ENCODE measurements around the gene KLHL11. TPM values are rescaled to one million over a fixed set of nuclear protein-coding genes. Genes with fewer than 3 reads are reported as not detected.
"Not testable (repeated sequence)": the region's sequence is repeated elsewhere in the genome, so short reads cannot be mapped to it uniquely, and the experiment has no call there.

Gene KLHL11
- total RNA-seq, 1 experiment from 2014 or later = 16.8 TPM

DNA sequence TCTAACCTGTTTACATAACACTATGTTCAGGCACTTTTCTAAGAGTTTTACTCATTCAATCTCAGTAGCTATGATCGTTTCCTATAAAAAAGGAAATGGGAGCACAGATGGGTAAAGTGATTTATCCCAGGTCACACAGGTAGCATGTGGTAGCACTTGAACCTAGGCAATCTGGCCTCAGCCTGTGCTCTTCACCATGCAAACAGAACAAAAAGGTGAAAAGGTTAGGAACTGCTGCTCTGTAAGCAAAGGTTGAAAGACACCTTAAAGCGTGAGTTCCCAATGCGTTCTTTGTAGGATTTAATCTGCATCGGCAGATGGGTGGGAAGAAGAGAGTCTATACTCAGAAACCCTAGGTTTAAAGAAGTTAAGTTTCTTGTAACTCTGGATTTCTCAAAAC lies 14.9 kb upstream of the KLHL11 start:
- Histone ChIP-seq H3K27me3 (ENCODE audit: insufficient read depth, low read length) (no peaks in the 10 kb centered on the region), H2BK20ac (ENCODE audit: low read depth, low read length, poor library complexity, severe bottlenecking) (no peak overlapping the region), H2BK12ac (ENCODE audit: insufficient read length, low read depth, low read length) (no peak overlapping the region), H4K91ac (ENCODE audit: insufficient read length, low read depth, low read length) (no peak overlapping the region), H2BK5ac (ENCODE audit: insufficient read length, low read length) (no peak overlapping the region), H2AK5ac (ENCODE audit: insufficient read length, low read length) (no peak overlapping the region), H3K79me1 (ENCODE audit: insufficient read depth, low read depth, low read length, poor library complexity, severe bottlenecking) (no peaks in the 10 kb centered on the region), H2BK15ac (ENCODE audit: low read depth, low read length) (no peak overlapping the region), H4K20me1 (ENCODE audit: control insufficient read depth, insufficient read depth, insufficient read length) (no peaks in the 10 kb centered on the region), H3K56ac (ENCODE audit: insufficient read length, low read depth, low read length) (no peak overlapping the region), H3K9ac (ENCODE audit: extremely low read depth, insufficient read length, low read length) (no peak overlapping the region), H2BK120ac (ENCODE audit: low read depth, low read length, poor library complexity, severe bottlenecking) (no peak overlapping the region), H3K4me2 (ENCODE audit: insufficient read depth, insufficient read length, low read length) (no peak overlapping the region), H3K4ac (ENCODE audit: low read depth, low read length) (no peak overlapping the region), H4K5ac (ENCODE audit: insufficient read length, low read depth, low read length) (no peak overlapping the region), H3K23me2 (ENCODE audit: insufficient read length, low read depth, low read length, poor library complexity, severe bottlenecking) (no peaks in the 10 kb centered on the region), H3K4me1 (ENCODE audit: insufficient read depth, low read length) (no peaks in the 10 kb centered on the region), H3K18ac (ENCODE audit: insufficient read length, low read depth, low read length) (no peak overlapping the region), H3K14ac (ENCODE audit: insufficient read depth, low read length) (no peak overlapping the region), H3K79me2 (ENCODE audit: insufficient read depth, low read length) (no peaks in the 10 kb centered on the region), H2AFZ (ENCODE audit: low read length) (no peak overlapping the region), H3K27ac (ENCODE audit: insufficient read length, low read depth, low read length) (no peak overlapping the region), H3K9me3 (ENCODE audit: control insufficient read depth, low read depth, low read length) (no peaks in the 10 kb centered on the region), H3K23ac (ENCODE audit: insufficient read length, low read depth, low read length) (no peak overlapping the region), H3T11ph (ENCODE audit: low read length) (no peak overlapping the region), H4K8ac (replicated peaks; ENCODE audit: insufficient read length, low read depth, low read length) (no peak overlapping the region)
- TF ChIP-seq, protein P1, sequence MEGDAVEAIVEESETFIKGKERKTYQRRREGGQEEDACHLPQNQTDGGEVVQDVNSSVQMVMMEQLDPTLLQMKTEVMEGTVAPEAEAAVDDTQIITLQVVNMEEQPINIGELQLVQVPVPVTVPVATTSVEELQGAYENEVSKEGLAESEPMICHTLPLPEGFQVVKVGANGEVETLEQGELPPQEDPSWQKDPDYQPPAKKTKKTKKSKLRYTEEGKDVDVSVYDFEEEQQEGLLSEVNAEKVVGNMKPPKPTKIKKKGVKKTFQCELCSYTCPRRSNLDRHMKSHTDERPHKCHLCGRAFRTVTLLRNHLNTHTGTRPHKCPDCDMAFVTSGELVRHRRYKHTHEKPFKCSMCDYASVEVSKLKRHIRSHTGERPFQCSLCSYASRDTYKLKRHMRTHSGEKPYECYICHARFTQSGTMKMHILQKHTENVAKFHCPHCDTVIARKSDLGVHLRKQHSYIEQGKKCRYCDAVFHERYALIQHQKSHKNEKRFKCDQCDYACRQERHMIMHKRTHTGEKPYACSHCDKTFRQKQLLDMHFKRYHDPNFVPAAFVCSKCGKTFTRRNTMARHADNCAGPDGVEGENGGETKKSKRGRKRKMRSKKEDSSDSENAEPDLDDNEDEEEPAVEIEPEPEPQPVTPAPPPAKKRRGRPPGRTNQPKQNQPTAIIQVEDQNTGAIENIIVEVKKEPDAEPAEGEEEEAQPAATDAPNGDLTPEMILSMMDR (conservative IDR thresholded peaks at IDR 0.05) = no peak
- Mint-ChIP-seq H3K4me3 (no peak overlapping the region), H3K9me3 (peaks cover 0 to 9% of the 10 kb centered on the region in 2 experiments; a peak in 2 of 5 replicates), H3K27me3 (ENCODE audit: low read depth) (no peaks in the 10 kb centered on the region; the same call in 1 of the 2 replicates), H3K4me1 (peaks cover 0 to 13% of the 10 kb centered on the region in 2 experiments; a peak in 3 of 4 replicates), H3K36me3 (ENCODE audit: insufficient read depth in 1 of 3, low read depth in 3 of 3) (peaks cover 67 to 93% (median 84%) of the 10 kb centered on the region in 3 experiments), H3K27ac (peak overlapping the region in 2 of 3 experiments; percentile 50 to 53; a peak in 3 of 7 replicates)
- WGBS (ENCODE audit: extremely low coverage, insufficient read length, low lambda C conversion rate) = no CpG with 5 or more reads among the region's 4 CpGs
- DNase-seq = no peak

DNA sequence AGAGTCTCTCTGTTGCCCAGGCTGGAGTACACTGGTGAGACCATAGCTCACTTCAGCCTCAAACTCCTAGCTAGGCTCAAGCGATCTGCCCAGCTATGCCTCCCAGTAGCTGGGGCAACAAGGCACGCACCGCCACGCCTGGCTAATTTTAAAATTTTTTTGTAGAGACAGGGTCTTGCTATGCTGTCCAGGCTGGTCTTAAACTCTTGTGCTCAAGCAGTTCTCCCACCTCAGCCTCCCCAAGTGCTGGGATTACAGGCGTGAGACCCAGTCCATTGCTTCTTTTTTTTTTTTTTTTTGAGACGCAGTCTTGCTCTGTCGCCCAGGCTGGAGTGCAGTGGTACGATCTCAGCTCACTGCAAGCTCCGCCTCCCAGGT lies 9.1 kb upstream of the KLHL11 start:
- H3K4me1 ChIP-seq (ENCODE audit: insufficient read depth, low read length); H3K27ac ChIP-seq (ENCODE audit: insufficient read length, low read depth, low read length); H2BK20ac ChIP-seq (ENCODE audit: low read depth, low read length, poor library complexity, severe bottlenecking); H3K4ac ChIP-seq (ENCODE audit: low read depth, low read length); H2AFZ ChIP-seq (ENCODE audit: low read length); H3K27ac Mint-ChIP-seq; H3K14ac ChIP-seq (ENCODE audit: insufficient read depth, low read length); H3K18ac ChIP-seq (ENCODE audit: insufficient read length, low read depth, low read length); H3K27me3 ChIP-seq (ENCODE audit: insufficient read depth, low read length); H4K20me1 ChIP-seq (ENCODE audit: control insufficient read depth, insufficient read depth, insufficient read length); H3K79me1 ChIP-seq (ENCODE audit: insufficient read depth, low read depth, low read length, poor library complexity, severe bottlenecking); H2BK12ac ChIP-seq (ENCODE audit: insufficient read length, low read depth, low read length); H3K79me2 ChIP-seq (ENCODE audit: insufficient read depth, low read length); H4K91ac ChIP-seq (ENCODE audit: insufficient read length, low read depth, low read length); H3K9me3 Mint-ChIP-seq; H3K23ac ChIP-seq (ENCODE audit: insufficient read length, low read depth, low read length); H2BK5ac ChIP-seq (ENCODE audit: insufficient read length, low read length); H4K5ac ChIP-seq (ENCODE audit: insufficient read length, low read depth, low read length); H3K9me3 ChIP-seq (ENCODE audit: control insufficient read depth, low read depth, low read length); H3K4me1 Mint-ChIP-seq; H3K4me3 Mint-ChIP-seq; H3T11ph ChIP-seq (ENCODE audit: low read length); H2BK15ac ChIP-seq (ENCODE audit: low read depth, low read length); H4K8ac ChIP-seq (replicated peaks; ENCODE audit: insufficient read length, low read depth, low read length); H2BK120ac ChIP-seq (ENCODE audit: low read depth, low read length, poor library complexity, severe bottlenecking); DNase-seq; H2AK5ac ChIP-seq (ENCODE audit: insufficient read length, low read length); H3K27me3 Mint-ChIP-seq (ENCODE audit: low read depth); H3K56ac ChIP-seq (ENCODE audit: insufficient read length, low read depth, low read length); H3K23me2 ChIP-seq (ENCODE audit: insufficient read length, low read depth, low read length, poor library complexity, severe bottlenecking); H3K4me2 ChIP-seq (ENCODE audit: insufficient read depth, insufficient read length, low read length); H3K9ac ChIP-seq (ENCODE audit: extremely low read depth, insufficient read length, low read length): not testable (repeated sequence)
- peaks cover 78 to 97% (median 90%) of the 10 kb centered on the region in 3 experiments for H3K36me3 Mint-ChIP-seq (ENCODE audit: insufficient read depth in 1 of 3, low read depth in 3 of 3)
- WGBS (ENCODE audit: extremely low coverage, insufficient read length, low lambda C conversion rate) = no CpG with 5 or more reads among the region's 9 CpGs
